Mammary epithelial cell (primary cell): ENCODE measurements around the gene HNRNPCL1.

Experiments used
- CTCF ChIP-seq, 2 donors: IDR thresholded peaks in 1 of 2; conservative IDR thresholded peaks in 1 of 2; 2 replicates each; pipeline ENCODE4 v1.5.1; 2011 to 2012; ENCODE audit warnings: inconsistent platforms in 2 of 2, low read length in 2 of 2, mild to moderate bottlenecking in 2 of 2, control low read depth in 1 of 2, low read depth in 1 of 2; ENCODE audit not compliant: insufficient read depth in 1 of 2; ENCODE audit errors: extremely low read depth in 1 of 2
- EZH2 ChIP-seq: IDR thresholded peaks from 2 replicates; pipeline ENCODE4 v1.6.1; 2012; ENCODE audit warnings: low read length, inconsistent platforms, borderline replicate concordance

GRCh38 chr1:12799730-12800129, 48.8 kb downstream of the HNRNPCL1 start:
- TF ChIP-seq CTCF (conservative IDR thresholded peaks at IDR 0.05 in 1 of 2, IDR thresholded peaks at IDR 0.05 in 1 of 2; ENCODE audit: extremely low read depth in 1 of 2, insufficient read depth in 1 of 2, low read depth in 1 of 2, low read length in 2 of 2): no peak
- TF ChIP-seq EZH2: no peak
